NT2/D1 (cell line): Measurements from ENCODE around the gene PI4KA.

Experiments used
- SUZ12 ChIP-seq: IDR thresholded peaks from 2 replicates; pipeline ENCODE4 v1.6.1; 2011; ENCODE audit not compliant: insufficient read length, insufficient read depth; ENCODE audit errors: extremely low read depth
- YY1 ChIP-seq: IDR thresholded peaks from 2 replicates; pipeline ENCODE4 v1.6.1; 2011; ENCODE audit not compliant: insufficient read length, insufficient read depth
- ZNF274 ChIP-seq: IDR thresholded peaks from 2 replicates; pipeline ENCODE4 v1.6.1; 2011; ENCODE audit warnings: mild to moderate bottlenecking, low read depth, low read length

GRCh38 chr22:20721409-20722218, 137.0 kb downstream of the PI4KA start:
- no peak for TF ChIP-seq ZNF274
- TF ChIP-seq SUZ12: no peak
- no peak for TF ChIP-seq YY1
